Measurements from ENCODE around the gene FAM78B. TPM values are rescaled to one million over a fixed set of nuclear protein-coding genes. Genes with fewer than 3 reads are reported as not detected.

Gene FAM78B
- total and polyA plus RNA-seq, 2 of the 8 experiments (the other 6 are each of a cell fraction or from before 2014, with no cell fraction given): 2.3 to 3.6 TPM

GRCh38 chr1:166156674-166157073 lies 10.1 kb downstream of the FAM78B start:
- no peak overlapping the region for H3K4me3 ChIP-seq (ENCODE audit: extremely low read depth in 1 of 4, insufficient read depth in 2 of 4, low read depth in 3 of 4, low read length in 4 of 4)
- no peak overlapping the region for H3K14ac ChIP-seq (ENCODE audit: insufficient read length)
- H3K4ac ChIP-seq (replicated peaks; ENCODE audit: insufficient read length, low read depth, low read length): no peak overlapping the region
- H3K79me2 ChIP-seq (ENCODE audit: control insufficient read depth in 1 of 2, insufficient read depth in 2 of 2, low read length in 2 of 2): no peaks in the 10 kb centered on the region; a peak in 1 of 4 replicates
- H3K27me3 ChIP-seq (replicated peaks in 1 of 4; ENCODE audit: control insufficient read depth in 3 of 4, extremely low read depth in 1 of 4, insufficient read depth in 3 of 4, low read length in 3 of 4): no peaks in the 10 kb centered on the region
- no peak overlapping the region for H2BK120ac ChIP-seq (replicated peaks; ENCODE audit: low read depth, low read length)
- peaks cover 5% of the 10 kb centered on the region; the same call in 1 of the 2 replicates for H3K79me1 ChIP-seq (ENCODE audit: low read depth, low read length)
- TF ChIP-seq ASH2L (IDR thresholded peaks at IDR 0.05; ENCODE audit: low read length) (no peak), USF2 (IDR thresholded peaks at IDR 0.05; ENCODE audit: low read length) (no peak), ZNF274 (IDR thresholded peaks at IDR 0.05; ENCODE audit: borderline replicate concordance, extremely low read depth, low read length) (no peak), YY1 (IDR thresholded peaks at IDR 0.05; ENCODE audit: low read depth, low read length) (no peak), POLR2A (IDR thresholded peaks at IDR 0.05; ENCODE audit: control extremely low read depth in 1 of 2, low read depth in 2 of 2, low read length in 2 of 2) (no peak), EGR1 (IDR thresholded peaks at IDR 0.05; ENCODE audit: borderline replicate concordance, low read depth, low read length) (no peak)
- no peak overlapping the region for H2BK12ac ChIP-seq (ENCODE audit: low read depth, low read length)
- no peak overlapping the region for H3K23ac ChIP-seq (ENCODE audit: insufficient read length)
- H3K18ac ChIP-seq (ENCODE audit: extremely low read depth, low read length): no peak overlapping the region
- no peak for FAIRE-seq
- no peak overlapping the region for H3K27ac ChIP-seq (ENCODE audit: low read depth, low read length)
- DNase-seq (ENCODE audit: low read depth in 1 of 2, low spot score in 2 of 2): no peak
- ChIA-PET CTCF (ENCODE audit: partially characterized antibody) (interaction anchor here (0.7 to 3.3 kb wide), 5 partner anchors 8 to 322 kb away, joined by 3 to 13 read pairs (median 3); no protein-coding TSS in a partner anchor), POLR2A (ENCODE audit: partially characterized antibody) (no interaction called here)
- H3K23me2 ChIP-seq (ENCODE audit: low read depth, low read length): no peaks in the 10 kb centered on the region
- no peak overlapping the region for H4K8ac ChIP-seq (ENCODE audit: extremely low read depth, insufficient read depth, low read length)
- H3K9ac ChIP-seq (replicated peaks in 1 of 4; ENCODE audit: extremely low read depth in 1 of 4, low read depth in 3 of 4, low read length in 3 of 4): no peak overlapping the region
- no peaks in the 10 kb centered on the region for H3K36me3 ChIP-seq (ENCODE audit: control insufficient read depth in 2 of 4, insufficient read depth in 4 of 4, low read length in 3 of 4)
- 60% methylated on average over 1 of the region's 3 CpGs; no CpG with 5 or more reads in 1 of the 2 experiments for WGBS, 2 experiments (ENCODE audit: extremely low coverage in 1 of 2, insufficient coverage in 1 of 2, insufficient read length in 1 of 2, insufficient replicate concordance in 2 of 2, low coverage in 1 of 2, low lambda C conversion rate in 2 of 2, missing lambda C conversion rate in 1 of 2)
- H2BK15ac ChIP-seq (ENCODE audit: low read length): no peak overlapping the region
- no peak overlapping the region for H4K5ac ChIP-seq (ENCODE audit: insufficient read length, low read depth, low read length)
- H4K91ac ChIP-seq (replicated peaks; ENCODE audit: insufficient read length, low read length): no peak overlapping the region
- H3K4me1 ChIP-seq (replicated peaks in 1 of 4; ENCODE audit: control insufficient read depth in 3 of 4, insufficient read depth in 4 of 4, low read length in 3 of 4): no peaks in the 10 kb centered on the region
- H4K20me1 ChIP-seq (replicated peaks in 1 of 2; ENCODE audit: control insufficient read depth in 1 of 2, insufficient read depth in 2 of 2, low read length in 2 of 2): no peaks in the 10 kb centered on the region
- H2BK5ac ChIP-seq (ENCODE audit: low read depth, low read length): no peak overlapping the region
- H2AFZ ChIP-seq (ENCODE audit: low read length): no peak overlapping the region
- no peak overlapping the region for H2AK5ac ChIP-seq (ENCODE audit: low read depth, low read length)
- H3K56ac ChIP-seq (replicated peaks; ENCODE audit: insufficient read length, low read depth, low read length): no peak overlapping the region
- no peaks in the 10 kb centered on the region for H3K9me3 ChIP-seq (ENCODE audit: insufficient read depth in 2 of 2, low read depth in 1 of 2, low read length in 1 of 2)
- no peak overlapping the region for H2BK20ac ChIP-seq (ENCODE audit: low read length)
- no peak overlapping the region for H3K4me2 ChIP-seq (ENCODE audit: insufficient read depth in 1 of 2, low read depth in 2 of 2, low read length in 2 of 2)
